GM19324 (cell line): ENCODE results near the gene PRPF6.
"Not testable (repeated sequence)": the region's sequence is repeated elsewhere in the genome, so short reads cannot be mapped to it uniquely, and the experiment has no call there.

Experiments
- ATAC-seq: cut with Tn5 transposase; IDR thresholded peaks from one replicate; pipeline ENCODE4 v1.9.1; 2021; ENCODE audit warnings: mild to moderate bottlenecking, moderate library complexity; ENCODE audit not compliant: unreplicated experiment, low FRiP score

Gene PRPF6

GRCh38 chr20:63960654-63961621 lies 20.0 kb upstream of the PRPF6 start:
- ATAC-seq = not testable (repeated sequence)

GRCh38 chr20:63961664-63962425 lies 19.1 kb upstream of the PRPF6 start:
- no peak for ATAC-seq

DNA sequence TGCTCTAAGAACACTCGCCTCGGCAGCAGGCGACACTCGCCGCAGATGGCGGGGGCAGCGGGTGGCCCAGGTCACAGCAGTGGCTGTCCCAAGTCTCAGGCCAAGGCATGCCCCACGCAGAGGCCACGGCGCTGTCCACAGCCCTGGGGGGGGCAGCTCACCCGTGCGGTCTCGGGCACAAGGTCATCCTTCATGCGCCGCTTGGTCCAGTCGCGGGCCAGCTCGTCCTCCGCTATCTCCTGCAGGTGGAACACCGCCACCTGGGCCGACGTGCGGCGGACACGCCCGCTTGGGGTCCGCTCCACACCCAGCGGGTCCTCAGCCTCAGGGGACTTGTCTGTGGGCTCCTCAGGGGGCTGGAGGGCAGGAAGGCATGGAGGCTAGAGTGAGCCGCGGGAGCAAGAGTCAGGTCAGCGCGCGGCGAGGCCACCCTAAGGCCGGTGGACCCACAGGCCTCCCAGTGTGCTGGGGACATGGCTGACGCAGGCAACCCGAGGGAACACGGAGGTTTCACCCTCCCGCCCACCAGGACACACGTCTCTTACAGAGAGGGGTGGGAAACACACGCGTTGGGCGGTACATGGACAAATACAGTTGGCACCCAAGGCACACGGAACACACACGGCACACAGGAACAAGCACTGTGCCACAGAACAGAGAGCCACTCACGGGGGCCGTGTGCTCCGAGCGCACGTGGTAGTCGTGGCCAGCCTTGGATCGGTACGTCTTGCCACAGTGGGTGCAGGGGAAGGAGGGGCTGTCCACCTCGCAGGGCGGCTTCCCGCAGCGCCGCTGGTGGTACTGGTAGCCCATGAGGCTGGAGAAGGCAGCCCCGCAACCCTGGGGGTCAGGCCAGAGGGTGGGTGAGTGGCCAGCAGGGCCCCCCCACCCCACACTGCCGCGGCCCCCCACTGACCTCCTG lies 18.2 kb upstream of the PRPF6 start:
- no peak for ATAC-seq

DNA sequence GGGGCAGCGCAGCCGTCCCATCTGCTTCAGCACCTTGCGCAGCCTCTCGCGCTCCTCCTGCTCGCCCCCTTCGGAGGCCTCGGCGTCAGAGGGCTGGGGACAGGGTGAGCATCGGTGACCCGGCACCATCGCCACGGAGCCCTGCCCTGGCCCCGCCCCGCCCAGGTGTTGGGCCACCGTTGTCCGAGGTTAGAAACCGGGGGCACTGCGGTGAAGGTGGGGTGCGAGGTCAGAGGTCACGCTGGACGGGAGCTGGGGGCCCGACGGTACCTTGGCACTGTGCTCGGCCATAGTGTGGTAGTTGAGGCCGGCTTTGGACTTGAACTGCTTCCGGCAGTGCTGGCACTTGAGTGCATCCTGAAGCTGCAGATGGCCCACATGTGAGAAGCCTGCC lies 17.6 kb upstream of the PRPF6 start:
- ATAC-seq = no peak

DNA sequence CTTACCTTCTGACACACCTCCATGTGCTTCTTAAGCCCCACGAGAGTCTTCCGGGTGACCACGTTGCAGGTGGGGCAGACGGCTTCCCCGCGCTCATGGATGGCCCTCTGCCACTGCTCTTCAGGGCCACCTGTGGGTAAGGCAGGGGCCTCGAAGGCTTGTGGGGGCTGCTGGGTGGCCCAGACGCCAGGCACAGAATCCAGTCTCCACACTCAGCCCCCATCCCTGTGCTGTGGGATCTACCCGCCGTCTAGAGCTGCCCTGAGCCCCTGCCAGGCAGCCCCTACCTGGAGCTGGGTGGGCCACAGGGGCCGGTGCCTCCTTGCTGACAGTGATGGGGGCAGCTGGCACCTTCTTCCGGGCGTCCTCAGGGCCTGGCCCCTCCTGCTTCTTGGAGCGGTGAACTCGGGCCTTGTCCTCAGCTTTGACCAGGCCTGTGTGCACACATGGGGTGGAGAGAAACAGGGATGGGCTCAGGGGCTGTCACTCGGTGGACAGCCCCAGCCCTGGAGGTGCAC lies 17.1 kb upstream of the PRPF6 start:
- ATAC-seq = no peak

DNA sequence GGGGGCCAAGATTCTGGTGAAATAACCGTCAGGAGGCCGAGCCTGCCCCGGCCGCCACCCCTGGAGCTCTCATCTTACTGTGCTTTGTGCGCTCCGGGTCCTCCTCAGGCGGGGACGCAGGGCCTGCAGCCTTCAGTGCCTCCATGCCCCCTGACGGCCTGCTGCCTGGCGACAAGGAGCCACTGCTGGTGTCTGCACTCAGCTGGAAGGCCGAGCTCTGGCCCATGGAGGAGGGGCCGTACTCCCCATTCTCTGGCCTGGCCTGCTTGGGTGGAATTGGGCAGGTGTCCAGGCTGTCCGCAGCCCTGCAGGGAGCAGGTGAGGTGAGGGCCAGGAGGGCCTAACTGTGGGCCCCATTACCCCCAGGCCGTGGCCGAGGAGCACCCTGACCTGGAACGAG lies 16.5 kb upstream of the PRPF6 start:
- ATAC-seq = no peak

DNA sequence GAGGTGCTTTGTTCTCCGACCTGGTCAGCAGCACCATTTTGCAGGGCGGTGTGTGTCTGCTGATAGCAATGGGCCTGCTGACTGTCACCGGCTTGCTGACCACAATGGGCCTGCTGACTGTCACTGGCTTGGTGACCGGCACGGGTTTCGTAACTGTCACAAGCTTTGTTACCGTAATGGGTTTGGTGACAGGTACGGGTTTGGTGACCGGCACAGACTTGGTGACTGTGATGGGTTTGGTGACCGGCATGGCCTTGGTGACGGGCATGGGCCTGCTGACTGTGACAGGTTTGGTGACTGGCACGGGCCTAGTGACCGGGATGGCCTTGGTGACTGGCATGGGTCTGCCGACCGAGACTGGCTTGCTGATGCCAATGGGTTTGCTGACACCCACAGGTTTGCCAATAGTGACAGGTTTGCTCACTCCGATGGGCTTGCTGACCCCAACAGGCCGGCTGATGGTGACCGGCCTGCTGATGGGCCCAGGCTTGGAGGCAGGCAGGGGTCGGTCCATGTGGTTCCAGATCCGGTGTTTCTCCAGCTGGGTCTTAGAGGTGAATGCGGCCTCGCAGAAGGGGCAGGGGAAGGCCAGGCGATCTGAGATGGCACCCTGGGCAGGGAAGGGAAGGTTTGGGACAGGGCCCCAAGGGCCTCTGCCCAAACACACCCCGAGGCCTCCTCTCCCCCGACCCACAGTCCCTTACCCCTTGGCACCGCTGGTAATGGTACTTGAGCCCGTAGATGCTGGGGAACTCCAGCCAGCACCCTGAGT lies 14.6 kb upstream of the PRPF6 start:
- ATAC-seq = no peak

DNA sequence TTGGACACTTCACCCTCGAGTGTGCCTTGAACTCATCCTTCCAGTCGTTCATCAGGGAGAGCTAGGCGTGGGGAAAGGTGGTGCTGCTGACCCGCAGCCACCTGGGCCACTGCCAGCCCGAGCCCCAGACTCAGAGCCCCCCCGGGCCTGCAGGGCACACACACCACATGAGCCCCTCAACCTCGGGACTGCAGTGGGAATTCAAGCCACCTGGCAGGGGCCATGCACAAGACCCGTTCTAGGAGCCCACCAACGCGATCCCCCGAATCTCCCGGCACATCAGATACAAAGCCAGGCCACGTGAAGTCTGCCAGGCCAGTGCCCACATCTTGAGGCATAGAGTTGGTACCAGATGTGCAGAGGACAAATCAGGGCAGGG lies 14.0 kb upstream of the PRPF6 start:
- no peak for ATAC-seq

GRCh38 chr20:63967330-63968135 lies 13.4 kb upstream of the PRPF6 start:
- ATAC-seq = no peak

DNA sequence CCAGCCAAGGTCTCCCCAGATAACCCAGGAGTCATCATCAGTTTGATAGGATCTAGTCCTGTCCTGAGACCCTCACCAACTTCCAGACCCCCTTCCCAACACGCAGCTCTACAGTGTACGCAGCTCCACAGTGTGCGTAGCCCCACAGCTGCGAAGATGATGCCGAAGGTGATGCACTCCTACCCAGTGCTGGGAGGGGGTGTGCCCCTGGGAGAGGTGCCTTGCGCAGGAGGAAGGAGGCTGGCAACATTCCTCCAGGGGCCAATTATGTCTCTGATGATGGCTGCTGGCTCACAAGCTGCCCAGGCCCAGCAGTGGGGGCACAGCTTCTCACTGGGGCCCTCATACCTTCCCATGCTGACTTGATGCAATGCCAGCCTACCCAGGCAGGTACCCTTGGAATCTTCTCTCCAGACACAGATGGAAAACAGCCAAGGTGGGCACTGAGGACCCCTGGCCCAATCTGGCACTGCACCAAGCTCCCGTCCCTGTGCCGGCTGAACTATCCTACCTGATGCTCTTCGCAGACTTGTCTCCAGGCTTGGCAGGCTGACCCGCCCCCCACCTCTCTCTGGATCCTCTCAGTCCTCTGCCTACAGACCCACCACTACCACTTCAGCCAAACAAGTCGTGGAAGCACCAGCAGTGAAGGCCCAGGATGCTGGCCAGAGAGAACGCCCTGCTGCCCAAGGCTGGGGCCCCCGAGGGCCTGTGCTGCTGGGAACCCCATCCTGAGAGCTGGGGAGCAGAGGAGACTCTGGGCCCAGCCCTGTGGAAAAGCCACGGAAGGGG lies 12.6 kb upstream of the PRPF6 start:
- no peak for ATAC-seq

- no peak for ATAC-seq
Measured at GRCh38 chr20:63968928-63969760, 11.8 kb upstream of the PRPF6 start.

DNA sequence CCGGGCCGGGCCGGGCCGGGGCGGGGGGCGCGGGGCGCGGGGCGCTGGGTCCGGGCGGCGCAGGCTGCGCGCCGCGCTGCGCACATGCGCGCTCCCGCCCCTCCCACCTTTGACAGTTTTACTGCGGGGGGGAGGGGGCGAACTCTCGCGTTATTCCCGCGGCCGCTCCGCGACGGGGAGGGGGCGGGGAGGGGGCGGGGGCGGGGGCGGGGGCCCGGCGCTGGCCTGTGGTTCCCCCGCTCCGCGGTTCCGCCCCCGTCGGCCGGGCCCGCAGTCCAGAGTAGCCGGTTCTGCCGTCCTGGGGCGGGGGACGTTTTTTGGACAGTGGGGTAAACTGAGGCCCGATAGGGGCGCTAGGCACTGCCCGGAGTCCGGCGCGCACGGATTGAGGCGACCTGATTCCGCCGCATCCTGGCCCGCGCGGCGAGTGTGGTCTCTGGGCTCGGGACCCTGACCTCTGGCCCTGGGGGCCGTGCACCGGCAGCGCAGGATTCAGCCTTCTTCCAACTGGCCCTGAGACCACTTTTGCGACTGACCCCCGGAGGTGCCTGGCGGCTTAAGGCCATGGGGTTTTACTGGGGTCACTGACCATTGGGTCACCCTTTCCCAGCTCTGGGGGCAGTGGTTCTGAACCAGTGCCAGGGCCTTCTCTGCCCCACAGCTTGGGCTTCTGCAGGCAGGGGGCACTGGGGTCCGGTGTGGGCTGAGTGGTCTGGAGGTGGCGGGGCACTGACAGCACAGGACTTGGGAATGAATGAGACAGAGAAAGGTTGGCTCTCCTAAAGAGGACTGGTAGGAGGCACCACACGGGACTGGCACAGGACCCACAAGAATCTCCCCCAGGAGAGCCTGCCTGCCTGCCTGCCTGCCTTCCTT lies 10.9 kb upstream of the PRPF6 start, which contains the start of gene ZNF512B:
Gene ZNF512B, minus strand, starts transcription at position 93 of the 876 bp plus-strand sequence. CDS start 1,980 bp downstream, outside the sequence.
- ATAC-seq = no peak

- ATAC-seq = no peak
Measured at GRCh38 chr20:63970714-63971431, 10.1 kb upstream of the PRPF6 start.

DNA sequence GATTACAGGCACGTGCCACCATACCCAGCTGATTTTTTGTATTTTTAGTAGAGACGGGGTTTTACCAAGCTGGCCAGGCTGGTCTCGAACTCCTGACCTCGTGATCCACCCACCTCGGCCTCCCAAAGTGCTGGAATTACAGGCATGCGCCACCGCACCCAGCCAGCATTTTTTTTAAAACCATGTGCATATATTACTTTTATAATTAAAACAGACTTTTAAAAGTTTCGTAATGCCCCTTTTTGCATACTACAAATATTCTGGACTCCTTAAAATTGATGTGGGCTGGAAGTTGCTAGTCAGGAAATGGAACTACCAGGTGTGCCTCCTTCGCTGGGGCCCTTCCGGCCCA lies 9.0 kb upstream of the PRPF6 start:
- not testable (repeated sequence) for ATAC-seq

- ATAC-seq = no peak
Measured at GRCh38 chr20:63972312-63973159, 8.4 kb upstream of the PRPF6 start.
